Measurements from ENCODE around the gene DACH1.
A peak's percentile ranks its signal among the peaks of the same experiment; 100 is the strongest.

DACH1 gene

GRCh38 chr13:71879808-71880344 lies 12.9 kb upstream of the DACH1 start:
- 0 out of 2 replicates have a peak, but pooled peaks cover 3% of the 10 kb centered on the region for H3K4me1 ChIP-seq (ENCODE audit: control insufficient read depth, insufficient read depth, low read length)
- CTCF ChIA-PET = interaction anchor here (0.6 to 1.9 kb wide), 16 partner anchors 11 to 566 kb away, joined by 3 to 9 read pairs (median 4); partner anchors contain the start of gene DACH1
- POLR2A ChIA-PET = interaction anchor here (1.1 kb wide), 1 partner anchor 13 kb away, joined by 4 read pairs; the partner anchor contains the start of gene DACH1

GRCh38 chr13:71879129-71879535 lies 12.1 kb upstream of the DACH1 start:
- H3K4me3 ChIP-seq (ENCODE audit: low read depth, low read length) = no peak overlapping the region
- TF ChIP-seq SP7 (tag by site-specific recombination; IDR thresholded peaks at IDR 0.05) = peak; percentile 29; the same call in 1 of the 2 replicates
- TF ChIP-seq ZBTB48 (tag by site-specific recombination; IDR thresholded peaks at IDR 0.05) = no peak
- TF ChIP-seq REST (tag by site-specific recombination; IDR thresholded peaks at IDR 0.05) = no peak
- no peak for TF ChIP-seq ZNF366 (tag by site-specific recombination; conservative IDR thresholded peaks at IDR 0.05)
- peak; percentile 80; the same call in 1 of the 2 replicates for TF ChIP-seq ZNF660 (tag by site-specific recombination; IDR thresholded peaks at IDR 0.05)
- TF ChIP-seq WT1 (tag by site-specific recombination; IDR thresholded peaks at IDR 0.05) = no peak
- no peak for TF ChIP-seq BCL6B (tag by site-specific recombination; IDR thresholded peaks at IDR 0.05)
- TF ChIP-seq ZNF654 (tag by site-specific recombination; IDR thresholded peaks at IDR 0.05; ENCODE audit: low read depth) = peak; percentile 32
- no peak for TF ChIP-seq ZNF18 (tag by site-specific recombination; IDR thresholded peaks at IDR 0.05)
- no peak overlapping the region for H3K27ac ChIP-seq (ENCODE audit: extremely low read depth, low read depth, low read length)
- no peaks in the 10 kb centered on the region for H3K9me3 ChIP-seq (ENCODE audit: control insufficient read depth, insufficient read depth, low read depth, low read length)
- no peaks in the 10 kb centered on the region for H3K36me3 ChIP-seq (ENCODE audit: control insufficient read depth in 2 of 2, insufficient read depth in 1 of 2, low read length in 2 of 2)
- CTCF ChIA-PET = interaction anchor here (0.5 to 1.9 kb wide), 26 partner anchors 10 to 565 kb away, joined by 3 to 9 read pairs (median 4); partner anchors contain the start of gene DACH1
- H3K4me1 ChIP-seq (ENCODE audit: control insufficient read depth, insufficient read depth, low read length) = 0 out of 2 replicates have a peak, but pooled peaks cover 3% of the 10 kb centered on the region
- POLR2A ChIA-PET = interaction anchor here (1.1 kb wide), 1 partner anchor 12 kb away, joined by 4 read pairs; the partner anchor contains the start of gene DACH1

More at GRCh38 chr13:71879808-71880344, 12.9 kb upstream of the DACH1 start:
- H3K9me3 ChIP-seq (ENCODE audit: control insufficient read depth, insufficient read depth, low read depth, low read length) = no peaks in the 10 kb centered on the region
- H3K4me3 ChIP-seq (ENCODE audit: low read depth, low read length) = no peak overlapping the region
- no peak overlapping the region for H3K27ac ChIP-seq (ENCODE audit: extremely low read depth, low read depth, low read length)
- TF ChIP-seq ZBTB44 (tag by site-specific recombination; IDR thresholded peaks at IDR 0.05) (no peak), ZFP69B (tag by site-specific recombination; IDR thresholded peaks at IDR 0.05) (no peak), ZNF692 (tag by site-specific recombination; IDR thresholded peaks at IDR 0.05) (no peak), ZNF660 (tag by site-specific recombination; IDR thresholded peaks at IDR 0.05) (no peak), ZNF580 (tag by site-specific recombination; IDR thresholded peaks at IDR 0.05) (no peak), ZNF239 (tag by site-specific recombination; IDR thresholded peaks at IDR 0.05) (no peak), KLF9 (tag by site-specific recombination; IDR thresholded peaks at IDR 0.05; ENCODE audit: low read depth) (no peak), ZBTB21 (tag by site-specific recombination; IDR thresholded peaks at IDR 0.05) (no peak), ZNF138 (tag by site-specific recombination; IDR thresholded peaks at IDR 0.05; ENCODE audit: borderline replicate concordance) (no peak), ZNF211 (tag by site-specific recombination; IDR thresholded peaks at IDR 0.05; ENCODE audit: low read depth) (no peak), ZNF624 (tag by site-specific recombination; IDR thresholded peaks at IDR 0.05) (no peak), ZNF704 (tag by site-specific recombination; IDR thresholded peaks at IDR 0.05) (no peak), ZNF792 (tag by site-specific recombination; IDR thresholded peaks at IDR 0.05) (no peak), ZNF48 (tag by site-specific recombination; IDR thresholded peaks at IDR 0.05) (no peak), SCRT2 (tag by site-specific recombination; IDR thresholded peaks at IDR 0.05) (no peak), ZNF558 (tag by site-specific recombination; IDR thresholded peaks at IDR 0.05) (no peak), ZNF561 (tag by site-specific recombination; IDR thresholded peaks at IDR 0.05; ENCODE audit: borderline replicate concordance) (no peak), GLIS1 (tag by site-specific recombination; IDR thresholded peaks at IDR 0.05) (no peak)
- H3K36me3 ChIP-seq (ENCODE audit: control insufficient read depth in 2 of 2, insufficient read depth in 1 of 2, low read length in 2 of 2) = no peaks in the 10 kb centered on the region
